ENCODE results near the gene ATXN7L3. TPM values are rescaled to one million over a fixed set of nuclear protein-coding genes. Genes with fewer than 3 reads are reported as not detected.
A peak's percentile ranks its signal among the peaks of the same experiment; 100 is the strongest.

ATXN7L3 gene
- total and polyA plus RNA-seq, 10 of the 15 experiments (the other 5 are each of a cell fraction or from before 2014, with no cell fraction given), result 0.71 to 78.7 (median 32.7) TPM

GRCh38 chr17:44187131-44187899 is 12.4 kb downstream of the ATXN7L3 start (continued):
- no peak for TF ChIP-seq IRF5 (IDR thresholded peaks at IDR 0.05; ENCODE audit: borderline replicate concordance)
- no peak for TF ChIP-seq RBBP5 (conservative IDR thresholded peaks at IDR 0.05)
- no peak; the same call in 1 of the 2 replicates for TF ChIP-seq MTA3 (IDR thresholded peaks at IDR 0.05; ENCODE audit: borderline replicate concordance, low read length)
- TF ChIP-seq CBX5 (IDR thresholded peaks at IDR 0.05; ENCODE audit: low read depth), result no peak
- 0 out of 4 replicates have a peak, but pooled peaks of 1 of the 2 experiments have one; percentile 10 for TF ChIP-seq BHLHE40 (IDR thresholded peaks at IDR 0.05; ENCODE audit: borderline replicate concordance in 1 of 2, low read depth in 2 of 2, low read length in 1 of 2)
- TF ChIP-seq MEF2B (IDR thresholded peaks at IDR 0.05; ENCODE audit: partially characterized antibody, poor library complexity, severe bottlenecking), result peak; percentile 33
- peak; percentile 53; the same call in 1 of the 2 replicates for TF ChIP-seq LARP7 (IDR thresholded peaks at IDR 0.05)
- TF ChIP-seq RELB (IDR thresholded peaks at IDR 0.05; ENCODE audit: low read depth), result no peak
- TF ChIP-seq CHD2 (IDR thresholded peaks at IDR 0.05; ENCODE audit: borderline replicate concordance, low read depth, low read length), result no peak
- peak; percentile 46; the same call in 1 of the 2 replicates for TF ChIP-seq NKRF (conservative IDR thresholded peaks at IDR 0.05)
- TF ChIP-seq PML (IDR thresholded peaks at IDR 0.05; ENCODE audit: low read length), result no peak
- no peak for TF ChIP-seq E4F1 (IDR thresholded peaks at IDR 0.05; ENCODE audit: borderline replicate concordance, partially characterized antibody)
- no peak for TF ChIP-seq JUND (IDR thresholded peaks at IDR 0.05; ENCODE audit: low read depth, low read length)
- 0 out of 2 replicates have a peak, but pooled peaks have one; percentile 27 for TF ChIP-seq CREM (IDR thresholded peaks at IDR 0.05; ENCODE audit: low read depth)
- no peak for TF ChIP-seq CTCF (IDR thresholded peaks at IDR 0.05 in 2 of 3, conservative IDR thresholded peaks at IDR 0.05 in 1 of 3; ENCODE audit: control insufficient read depth in 2 of 3, extremely low read depth in 1 of 3, insufficient read depth in 1 of 3, low read depth in 3 of 3, low read length in 3 of 3)
